ENCODE measurements around the gene ANXA2R.
"Not testable (repeated sequence)": the region's sequence is repeated elsewhere in the genome, so short reads cannot be mapped to it uniquely, and the experiment has no call there.

ANXA2R gene, protein sequence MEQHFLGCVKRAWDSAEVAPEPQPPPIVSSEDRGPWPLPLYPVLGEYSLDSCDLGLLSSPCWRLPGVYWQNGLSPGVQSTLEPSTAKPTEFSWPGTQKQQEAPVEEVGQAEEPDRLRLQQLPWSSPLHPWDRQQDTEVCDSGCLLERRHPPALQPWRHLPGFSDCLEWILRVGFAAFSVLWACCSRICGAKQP

DNA sequence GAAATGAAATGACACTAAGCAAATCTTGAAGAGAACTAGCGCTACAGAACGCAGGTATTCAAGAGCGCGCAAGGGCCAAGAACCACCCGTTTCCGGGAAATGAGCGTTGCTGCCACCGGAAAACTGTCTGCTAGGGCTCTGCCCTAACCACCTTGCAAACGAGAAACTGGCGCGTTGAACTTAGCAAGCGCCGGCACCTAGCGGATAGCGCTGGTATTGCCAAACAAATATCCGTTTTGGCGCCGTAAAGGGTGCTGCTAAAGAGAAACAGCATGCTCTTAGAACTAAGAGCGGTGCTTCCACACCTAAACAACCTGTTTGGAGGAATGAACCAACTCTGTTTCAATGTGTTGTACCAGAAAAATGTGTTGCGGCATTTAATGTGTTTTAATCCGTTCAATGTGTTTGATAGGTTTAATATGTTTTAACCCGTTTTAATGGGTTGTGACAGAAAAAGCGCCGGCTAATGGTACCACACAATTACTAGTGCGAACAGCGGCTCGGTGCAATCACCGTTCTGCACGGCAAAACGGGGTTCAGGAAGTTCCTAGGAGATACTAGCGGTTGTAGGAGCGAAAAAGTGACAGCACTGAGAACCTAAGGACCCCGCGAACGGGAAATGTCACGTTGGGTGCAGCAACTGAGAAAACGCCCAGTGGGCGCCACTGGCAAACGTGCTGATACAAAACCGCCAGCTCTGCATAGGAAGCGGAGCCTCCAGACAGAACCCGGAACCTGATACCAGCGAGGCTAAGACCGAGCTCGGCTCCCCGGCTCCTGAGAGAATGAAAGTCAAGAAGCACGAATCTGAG is at the start of gene ANXA2R:
TSS of gene ANXA2R (minus strand) at position 33 of the 812 bp plus-strand sequence. CDS start 273 bp downstream, outside the sequence.
- DNase-seq (ENCODE audit: low spot score) = peak; percentile 94

GRCh38 chr5:43086118-43086908 is 46.2 kb upstream of the ANXA2R start:
- not testable (repeated sequence) for DNase-seq (ENCODE audit: low spot score)

DNA sequence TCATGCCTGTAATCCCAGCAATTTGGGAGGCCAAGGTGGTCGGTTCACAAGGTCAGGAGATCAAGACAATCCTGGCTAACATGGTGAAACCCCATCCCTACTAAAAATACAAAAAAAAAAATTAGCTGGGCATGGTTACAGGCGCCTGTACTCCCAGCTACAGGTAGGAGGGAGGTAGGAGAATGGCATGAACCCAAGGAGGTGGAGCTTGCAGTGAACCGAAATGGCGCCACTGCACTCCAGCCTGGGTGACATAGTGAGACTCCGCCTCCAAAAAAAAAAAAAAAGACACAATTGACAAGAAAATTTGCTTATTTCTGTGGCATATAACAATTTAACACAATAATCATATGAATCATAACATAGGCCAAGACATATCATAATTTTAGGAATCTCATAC is 45.3 kb upstream of the ANXA2R start:
- no peak for DNase-seq (ENCODE audit: low spot score)

DNA sequence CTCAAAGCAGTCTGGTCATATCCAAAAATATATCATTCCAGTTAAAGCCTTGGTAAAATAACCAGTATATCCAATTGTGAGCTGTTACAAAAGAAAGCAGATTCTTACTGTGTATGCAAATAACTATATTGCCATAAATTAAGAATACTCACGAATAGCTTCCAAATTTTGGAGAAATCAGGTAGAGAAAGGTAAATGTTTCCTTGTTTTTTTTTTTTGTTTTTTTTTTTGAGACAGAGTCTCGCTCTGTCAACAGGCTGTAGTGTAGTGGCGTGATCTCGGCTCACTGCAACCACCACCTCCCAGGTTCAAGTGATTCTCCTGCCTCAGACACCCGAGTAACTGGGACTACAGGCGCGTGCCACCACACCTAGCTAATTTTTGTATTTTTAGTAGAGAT is 44.3 kb upstream of the ANXA2R start:
- not testable (repeated sequence) for DNase-seq (ENCODE audit: low spot score)

GRCh38 chr5:43081345-43081744 is 41.2 kb upstream of the ANXA2R start:
- not testable (repeated sequence) for DNase-seq (ENCODE audit: low spot score)

DNA sequence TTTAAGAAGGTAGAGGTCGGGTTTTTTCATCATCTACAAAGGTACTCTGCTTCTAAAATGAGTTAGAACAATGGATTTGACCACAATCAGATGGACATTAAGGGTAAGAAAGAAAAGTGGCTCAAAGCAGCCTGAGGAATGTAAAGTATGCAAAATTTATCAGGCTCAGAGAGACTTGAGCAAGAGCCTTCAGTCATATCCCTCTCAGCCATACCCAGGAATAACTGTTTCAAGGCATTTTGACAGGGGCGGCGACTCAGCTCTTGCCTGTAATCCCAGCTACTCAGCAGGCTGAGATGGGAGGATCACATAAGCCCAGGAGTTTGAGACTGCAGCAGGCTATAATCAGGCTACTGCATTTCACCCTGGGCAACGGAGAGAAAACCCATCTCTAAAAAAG is 38.8 kb upstream of the ANXA2R start:
- no peak for DNase-seq (ENCODE audit: low spot score)

GRCh38 chr5:43077446-43078191 is 37.5 kb upstream of the ANXA2R start:
- not testable (repeated sequence) for DNase-seq (ENCODE audit: low spot score)

- DNase-seq (ENCODE audit: low spot score) = peak; percentile 64
Measured at GRCh38 chr5:43075319-43076293, 35.5 kb upstream of the ANXA2R start.

DNA sequence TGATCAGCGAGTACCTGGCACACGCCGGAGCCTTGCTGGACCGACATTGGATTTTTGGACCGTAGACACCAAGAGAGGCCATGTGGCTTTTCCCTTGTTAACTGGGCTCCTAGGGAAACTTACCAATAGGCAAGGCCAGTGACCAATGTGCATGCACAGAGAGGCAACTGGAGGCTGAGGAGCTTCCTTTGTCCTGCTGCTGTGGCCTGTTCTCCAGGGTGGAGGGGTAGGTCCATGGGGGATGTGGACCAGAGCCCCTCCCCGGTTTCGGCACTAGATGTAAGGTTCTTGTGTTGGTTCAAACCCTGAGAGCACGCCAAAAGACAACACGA is 34.8 kb upstream of the ANXA2R start:
- no peak for DNase-seq (ENCODE audit: low spot score)

GRCh38 chr5:43073597-43074546 is 33.8 kb upstream of the ANXA2R start:
- peak; percentile 84 for DNase-seq (ENCODE audit: low spot score)

GRCh38 chr5:43069401-43069720 is 29.2 kb upstream of the ANXA2R start:
- not testable (repeated sequence) for DNase-seq (ENCODE audit: low spot score)

DNA sequence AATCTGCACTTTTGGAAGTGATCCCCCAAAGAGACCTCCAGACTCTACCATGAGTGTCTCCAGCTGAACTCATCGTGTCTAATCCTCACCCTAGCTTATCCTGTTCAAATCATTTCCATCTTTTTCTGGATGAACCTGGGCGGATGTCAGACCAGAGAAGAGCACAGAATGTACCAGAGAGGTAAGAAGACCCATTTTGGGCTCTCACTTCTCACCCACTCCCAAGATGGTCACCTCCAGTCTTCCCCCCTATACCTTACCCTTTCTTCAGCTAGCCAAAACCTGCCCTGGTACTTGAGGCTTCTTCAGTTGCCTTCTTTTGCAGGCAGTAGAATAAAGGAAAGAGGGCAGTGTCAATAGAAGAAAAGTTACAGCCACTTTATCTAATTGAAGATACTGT is 27.9 kb upstream of the ANXA2R start:
- DNase-seq (ENCODE audit: low spot score) = no peak

- DNase-seq (ENCODE audit: low spot score) = peak; percentile 94
Measured at GRCh38 chr5:43066799-43067741, 27.0 kb upstream of the ANXA2R start.

- peak; percentile 82 for DNase-seq (ENCODE audit: low spot score)
Measured at GRCh38 chr5:43065948-43066798, 26.1 kb upstream of the ANXA2R start.

- DNase-seq (ENCODE audit: low spot score) = peak; percentile 68
Measured at GRCh38 chr5:43065387-43065947, 25.3 kb upstream of the ANXA2R start.

- DNase-seq (ENCODE audit: low spot score) = no peak
Measured at GRCh38 chr5:43063721-43064171, 23.6 kb upstream of the ANXA2R start.

DNA sequence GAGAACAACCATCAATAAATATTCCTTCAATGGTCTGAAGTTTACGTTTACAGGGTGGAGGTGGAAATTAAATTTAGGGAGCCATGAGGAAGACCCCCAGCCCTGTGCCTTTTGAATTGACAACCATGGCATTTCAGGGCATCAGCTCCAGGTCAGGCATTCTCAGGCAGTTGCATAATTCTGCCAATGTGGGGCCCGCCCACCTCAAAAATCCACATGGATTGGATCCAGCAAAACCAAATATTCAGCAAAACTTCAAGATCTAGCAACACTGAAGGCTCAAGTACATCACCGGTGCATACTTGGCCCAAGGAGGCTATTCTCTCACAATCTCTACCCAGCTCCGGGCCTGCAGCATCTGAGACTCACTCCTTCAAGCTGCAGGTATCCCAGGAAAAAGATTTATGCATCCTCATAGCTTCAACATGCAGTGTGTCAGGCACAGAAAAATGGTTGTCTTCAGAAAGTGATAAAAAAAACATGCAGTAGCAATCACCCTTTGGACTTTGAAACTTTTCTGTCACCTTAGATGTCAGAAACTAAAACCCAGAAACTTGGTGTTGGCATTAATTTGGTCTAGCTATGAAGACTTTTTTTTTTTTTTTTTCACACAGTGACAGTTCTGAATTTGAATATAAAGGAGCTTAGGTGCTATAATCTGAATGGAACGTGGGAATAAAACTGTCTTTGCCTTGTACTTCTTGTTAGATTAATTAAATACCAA is 21.4 kb upstream of the ANXA2R start:
- no peak for DNase-seq (ENCODE audit: low spot score)

All from hematopoietic multipotent progenitor cell treated with erythropoietin and hydrocortisone succinate and interleukin-3 and kit ligand, for 17 days (in vitro differentiated cells).